H1 (cell line): Measurements from ENCODE around the gene CCDC102A. TPM values are rescaled to one million over a fixed set of nuclear protein-coding genes. Genes with fewer than 3 reads are reported as not detected.

Source experiments
- CTCF ChIA-PET: fragments of 300-600 bp; sonication (Branson Sonifier 250); formaldehyde crosslinking; loops from one replicate; lab custom pipeline; 2021; ENCODE audit not compliant: partially characterized antibody; lab: Charles Lee
- POLR2A ChIA-PET: fragments of 300-600 bp; sonication (Branson Sonifier 250); formaldehyde crosslinking; loops from one replicate; lab custom pipeline; 2021; ENCODE audit warnings: inconsistent platforms; ENCODE audit not compliant: partially characterized antibody; lab: Charles Lee
- DNase-seq, 2 experiments: peaks; one replicate each; pipeline versions ENCODE4 v3.0.0 to v3.0.0-alpha.2; 2010 to 2022; ENCODE audit warnings: low spot score in 2 of 2, low read depth in 1 of 2, mixed read lengths in 1 of 2
- FAIRE-seq: peaks from 2 replicates; lab custom pipeline; 2011; peaks lifted over from hg19 to GRCh38; lab: Jason Lieb, UNC
- H2AFZ ChIP-seq: 2 replicates; pipeline ENCODE4 v1.8.1; 2012; ENCODE audit warnings: low read length, inconsistent platforms
- H2AK5ac ChIP-seq: 2 replicates; pipeline ENCODE4 v1.6.1; 2013; ENCODE audit warnings: low read depth, low read length
- H2BK120ac ChIP-seq: replicated peaks from 2 replicates; pipeline ENCODE3; 2013; ENCODE audit warnings: low read depth, low read length, inconsistent platforms
- H2BK12ac ChIP-seq: 2 replicates; pipeline ENCODE4 v1.6.1; 2013; ENCODE audit warnings: low read depth, low read length
- H2BK15ac ChIP-seq: 2 replicates; pipeline ENCODE4 v1.6.1; 2013; ENCODE audit warnings: low read length
- H2BK20ac ChIP-seq: 2 replicates; pipeline ENCODE4 v1.6.1; 2013; ENCODE audit warnings: low read length
- H2BK5ac ChIP-seq: 2 replicates; pipeline ENCODE4 v1.6.1; 2013; ENCODE audit warnings: low read depth, low read length
- H3K14ac ChIP-seq: 2 replicates; pipeline ENCODE4 v1.6.1; 2013; ENCODE audit warnings: inconsistent platforms; ENCODE audit not compliant: insufficient read length
- H3K18ac ChIP-seq: 2 replicates; pipeline ENCODE4 v1.6.1; 2013; ENCODE audit warnings: low read length; ENCODE audit errors: extremely low read depth
- H3K23ac ChIP-seq: 2 replicates; pipeline ENCODE4 v1.6.1; 2013; ENCODE audit warnings: inconsistent platforms; ENCODE audit not compliant: insufficient read length
- H3K23me2 ChIP-seq: 2 replicates; pipeline ENCODE4 v1.6.1; 2013; ENCODE audit warnings: low read depth, low read length
- H3K27ac ChIP-seq: 2 replicates; pipeline ENCODE4 v1.6.1; 2011; ENCODE audit warnings: low read depth, low read length, inconsistent platforms
- H3K27me3 ChIP-seq, 4 experiments: replicated peaks in 1 of 4; 1 replicate in 1 of 4; 2 replicates in 3 of 4; pipeline versions ENCODE4 v1.6.1 to v1.8.1; 2011 to 2013; ENCODE audit warnings: low read length in 3 of 4, mild to moderate bottlenecking in 3 of 4, inconsistent platforms in 2 of 4, mixed read lengths in 2 of 4, moderate library complexity in 1 of 4; ENCODE audit not compliant: control insufficient read depth in 3 of 4, insufficient read depth in 3 of 4; ENCODE audit errors: extremely low read depth in 1 of 4
- H3K36me3 ChIP-seq, 4 experiments: 2 replicates each; pipeline versions ENCODE4 v1.6.1 to v1.8.1; 2011 to 2013; ENCODE audit warnings: mild to moderate bottlenecking in 4 of 4, low read length in 3 of 4, moderate library complexity in 2 of 4, control low read depth in 1 of 4, inconsistent platforms in 1 of 4; ENCODE audit not compliant: insufficient read depth in 4 of 4, control insufficient read depth in 2 of 4
- H3K4ac ChIP-seq: replicated peaks from 2 replicates; pipeline ENCODE3; 2013; ENCODE audit warnings: low read length, low read depth, mixed read lengths, inconsistent platforms; ENCODE audit not compliant: insufficient read length
- H3K4me1 ChIP-seq, 4 experiments: replicated peaks in 1 of 4; 1 replicate in 1 of 4; 2 replicates in 3 of 4; pipeline versions ENCODE4 v1.6.1 to v1.8.1; 2011 to 2013; ENCODE audit warnings: low read length in 3 of 4, inconsistent platforms in 2 of 4, mixed read lengths in 1 of 4; ENCODE audit not compliant: insufficient read depth in 4 of 4, control insufficient read depth in 3 of 4
- H3K4me2 ChIP-seq, 2 experiments: 2 replicates each; pipeline versions ENCODE4 v1.6.1 to v1.8.1; 2011 to 2013; ENCODE audit warnings: low read depth in 2 of 2, low read length in 2 of 2, control low read depth in 1 of 2, inconsistent platforms in 1 of 2, mild to moderate bottlenecking in 1 of 2; ENCODE audit not compliant: insufficient read depth in 1 of 2
- H3K4me3 ChIP-seq, 4 experiments: fragments of 200-600, 300-600 bp in 1 of 4; sonication (generic), shearing (Covaris generic), sonication (Bioruptor Twin) in 1 of 4; 2 replicates each; pipeline versions ENCODE4 v1.5.1 to v1.8.1; 2011 to 2016; ENCODE audit warnings: low read length in 4 of 4, low read depth in 3 of 4, control low read depth in 2 of 4, inconsistent platforms in 2 of 4, mild to moderate bottlenecking in 2 of 4, mixed read lengths in 1 of 4, moderate library complexity in 1 of 4; ENCODE audit not compliant: insufficient read depth in 2 of 4; ENCODE audit errors: extremely low read depth in 1 of 4
- H3K56ac ChIP-seq: replicated peaks from 2 replicates; pipeline ENCODE3; 2013; ENCODE audit warnings: low read depth, mild to moderate bottlenecking, mixed read lengths, low read length, inconsistent platforms; ENCODE audit not compliant: insufficient read length
- H3K79me1 ChIP-seq: 2 replicates; pipeline ENCODE4 v1.6.1; 2013; ENCODE audit warnings: low read depth, low read length, control low read depth
- H3K79me2 ChIP-seq, 2 experiments: 2 replicates each; pipeline versions ENCODE4 v1.6.1 to v1.8.1; 2012 to 2013; ENCODE audit warnings: low read length in 2 of 2, mild to moderate bottlenecking in 2 of 2, inconsistent platforms in 1 of 2; ENCODE audit not compliant: insufficient read depth in 2 of 2, control insufficient read depth in 1 of 2
- H3K9ac ChIP-seq, 4 experiments: replicated peaks in 1 of 4; 1 replicate in 1 of 4; 2 replicates in 3 of 4; pipeline versions ENCODE4 v1.6.1 to v1.8.1; 2011 to 2013; ENCODE audit warnings: low read depth in 3 of 4, low read length in 3 of 4, control low read depth in 2 of 4, mild to moderate bottlenecking in 2 of 4, moderate library complexity in 2 of 4, inconsistent platforms in 1 of 4; ENCODE audit errors: extremely low read depth in 1 of 4
- H3K9me3 ChIP-seq, 2 experiments: 2 replicates each; pipeline versions ENCODE4 v1.6.1 to v1.8.1; 2012 to 2013; ENCODE audit warnings: mild to moderate bottlenecking in 2 of 2, moderate library complexity in 2 of 2, control low read depth in 1 of 2, inconsistent platforms in 1 of 2, low read depth in 1 of 2, low read length in 1 of 2, mixed read lengths in 1 of 2; ENCODE audit not compliant: insufficient read depth in 2 of 2
- H4K20me1 ChIP-seq, 2 experiments: replicated peaks in 1 of 2; 2 replicates each; pipeline versions ENCODE3 to v1.8.1; 2011 to 2013; ENCODE audit warnings: inconsistent platforms in 2 of 2, low read length in 2 of 2, mild to moderate bottlenecking in 1 of 2; ENCODE audit not compliant: insufficient read depth in 2 of 2, control insufficient read depth in 1 of 2
- H4K5ac ChIP-seq: 2 replicates; pipeline ENCODE4 v1.6.1; 2013; ENCODE audit warnings: low read length, low read depth, mixed read lengths, inconsistent platforms; ENCODE audit not compliant: insufficient read length
- H4K8ac ChIP-seq: 2 replicates; pipeline ENCODE4 v1.8.0; 2013; ENCODE audit warnings: mild to moderate bottlenecking, moderate library complexity, low read length, inconsistent platforms; ENCODE audit not compliant: insufficient read depth; ENCODE audit errors: extremely low read depth
- H4K91ac ChIP-seq: replicated peaks from 2 replicates; pipeline ENCODE3; 2013; ENCODE audit warnings: low read length, mixed read lengths, inconsistent platforms; ENCODE audit not compliant: insufficient read length
- ASH2L ChIP-seq: fragments of 200-600, 300-600 bp; sonication (generic); IDR thresholded peaks from one replicate; pipeline ENCODE4 v1.7.1; 2017; ENCODE audit warnings: low read length
- ATF3 ChIP-seq: IDR thresholded peaks from 2 replicates; pipeline ENCODE4 v1.6.1; 2011; ENCODE audit warnings: low read depth, mild to moderate bottlenecking, low read length; ENCODE audit not compliant: insufficient read depth
- CTBP2 ChIP-seq: IDR thresholded peaks from 2 replicates; pipeline ENCODE4 v1.7.0; 2011; ENCODE audit warnings: borderline replicate concordance, mild to moderate bottlenecking, moderate library complexity, mixed read lengths, low read length; ENCODE audit not compliant: insufficient read depth, insufficient read length
- HDAC6 ChIP-seq: IDR thresholded peaks from one replicate; pipeline ENCODE4 v1.7.1; 2012; ENCODE audit warnings: low read depth, mild to moderate bottlenecking, inconsistent platforms, low read length, moderate library complexity
- KDM5A ChIP-seq: fragments of 200-600 bp; IDR thresholded peaks from 2 replicates; pipeline ENCODE4 v1.7.1; 2012; ENCODE audit warnings: mild to moderate bottlenecking, low read length, inconsistent platforms, mixed read lengths
- RAD21 ChIP-seq, 2 experiments: IDR thresholded peaks in 1 of 2; conservative IDR thresholded peaks in 1 of 2; 2 replicates each; pipeline ENCODE4 v1.6.1; 2011; ENCODE audit warnings: low read depth in 2 of 2, low read length in 2 of 2, improper control_type of control experiment in 1 of 2, inconsistent platforms in 1 of 2, mild to moderate bottlenecking in 1 of 2, moderate library complexity in 1 of 2
- RBBP5 ChIP-seq: IDR thresholded peaks from 2 replicates; pipeline ENCODE4 v1.7.1; 2012; ENCODE audit warnings: low read depth, mild to moderate bottlenecking, inconsistent platforms, low read length, moderate library complexity, borderline replicate concordance
- SP4 ChIP-seq: IDR thresholded peaks from 2 replicates; pipeline ENCODE4 v1.6.1; 2012; ENCODE audit warnings: low read length, inconsistent platforms
- USF2 ChIP-seq: IDR thresholded peaks from 2 replicates; pipeline ENCODE4 v1.6.1; 2011; ENCODE audit warnings: low read length, improper control_type of control experiment
- polyA plus RNA-seq, 7 experiments: library from polyadenylated mRNA; depleted of rRNA in 3 of 7; stranded (reverse) in 5 of 7; unstranded in 2 of 7; fragments of >200 nt in 5 of 7; fragments of 200-250 nt in 2 of 7; gene quantifications; 1 replicate in 5 of 7; 2 replicates in 1 of 7; 4 replicates in 1 of 7; pipeline versions ENCODE4 v1.2.1 to v1.2.3, GENCODE V29; 2011 to 2013; ENCODE audit warnings: missing spikeins in 2 of 7, mixed read lengths in 2 of 7
- total RNA-seq: library from RNA; stranded (reverse); fragmentation: NEBNext Ultra II Directional; extraction: Animal tissue kit (Norgen Biotek cat#: 25700); gene quantifications from 2 replicates; pipeline ENCODE4 v1.2.1, GENCODE V29; 2021

The CCDC102A gene
- total and polyA plus RNA-seq, 2 of the 8 experiments (the other 6 are each of a cell fraction or from before 2014, with no cell fraction given), result 4.0 to 7.5 TPM

GRCh38 chr16:57549730-57550129, 13.4 kb upstream of the CCDC102A start:
- Histone ChIP-seq H3K9me3 (no peaks in the 10 kb centered on the region), H2AFZ (no peak overlapping the region), H4K91ac (no peak overlapping the region), H4K20me1 (no peaks in the 10 kb centered on the region), H3K56ac (no peak overlapping the region), H2BK15ac (no peak overlapping the region), H3K27me3 (peaks cover 0 to 1% (median 0%) of the 10 kb centered on the region in 4 experiments; a peak in 2 of 7 replicates), H4K8ac (no peak overlapping the region), H4K5ac (no peak overlapping the region), H2AK5ac (no peak overlapping the region), H3K27ac (no peak overlapping the region), H3K4me2 (no peak overlapping the region), H3K4me3 (no peak overlapping the region), H3K79me2 (no peaks in the 10 kb centered on the region), H3K4ac (no peak overlapping the region), H3K18ac (no peak overlapping the region), H2BK12ac (no peak overlapping the region), H3K79me1 (peaks cover 2% of the 10 kb centered on the region), H3K23me2 (no peaks in the 10 kb centered on the region), H3K23ac (no peak overlapping the region), H2BK120ac (no peak overlapping the region), H3K36me3 (no peaks in the 10 kb centered on the region), H3K9ac (no peak overlapping the region), H2BK5ac (no peak overlapping the region), H3K14ac (no peak overlapping the region), H3K4me1 (no peaks in the 10 kb centered on the region), H2BK20ac (no peak overlapping the region)
- CTCF ChIA-PET, result interaction anchor here (0.7 kb wide), 1 partner anchor 28 kb away, joined by 4 read pairs; no protein-coding TSS in a partner anchor
- TF ChIP-seq CTBP2 (no peak), RAD21 (IDR thresholded peaks at IDR 0.05 in 1 of 2, conservative IDR thresholded peaks at IDR 0.05 in 1 of 2; ENCODE audit: low read depth in 2 of 2, low read length in 2 of 2) (no peak), KDM5A (no peak), HDAC6 (no peak), RBBP5 (no peak), ASH2L (no peak), SP4 (no peak), ATF3 (no peak), USF2 (no peak)
- no peak for DNase-seq
- POLR2A ChIA-PET, result no interaction called here
- FAIRE-seq, result no peak
